Measurements from ENCODE around the gene TMEM132D.

DNA sequence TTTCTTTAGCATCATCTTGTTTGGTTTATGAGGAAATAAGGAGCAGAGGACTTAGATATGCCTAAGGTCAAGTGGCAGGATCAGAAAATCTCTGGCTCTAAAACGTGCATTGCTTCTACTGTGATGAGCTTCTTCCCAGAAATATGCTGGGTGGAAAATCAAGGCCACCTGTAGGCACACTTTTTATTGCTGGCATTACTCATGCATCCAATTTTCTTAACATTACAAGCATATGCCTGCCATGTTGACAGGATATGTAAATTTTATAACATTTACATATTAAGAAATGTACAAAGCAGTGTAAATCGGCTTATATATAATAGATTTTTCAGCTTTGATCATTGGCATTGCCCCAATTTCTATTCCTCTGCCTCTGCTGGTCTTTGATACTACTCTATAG is 409.6 kb downstream of the TMEM132D start:
- TF ChIP-seq, protein P1, sequence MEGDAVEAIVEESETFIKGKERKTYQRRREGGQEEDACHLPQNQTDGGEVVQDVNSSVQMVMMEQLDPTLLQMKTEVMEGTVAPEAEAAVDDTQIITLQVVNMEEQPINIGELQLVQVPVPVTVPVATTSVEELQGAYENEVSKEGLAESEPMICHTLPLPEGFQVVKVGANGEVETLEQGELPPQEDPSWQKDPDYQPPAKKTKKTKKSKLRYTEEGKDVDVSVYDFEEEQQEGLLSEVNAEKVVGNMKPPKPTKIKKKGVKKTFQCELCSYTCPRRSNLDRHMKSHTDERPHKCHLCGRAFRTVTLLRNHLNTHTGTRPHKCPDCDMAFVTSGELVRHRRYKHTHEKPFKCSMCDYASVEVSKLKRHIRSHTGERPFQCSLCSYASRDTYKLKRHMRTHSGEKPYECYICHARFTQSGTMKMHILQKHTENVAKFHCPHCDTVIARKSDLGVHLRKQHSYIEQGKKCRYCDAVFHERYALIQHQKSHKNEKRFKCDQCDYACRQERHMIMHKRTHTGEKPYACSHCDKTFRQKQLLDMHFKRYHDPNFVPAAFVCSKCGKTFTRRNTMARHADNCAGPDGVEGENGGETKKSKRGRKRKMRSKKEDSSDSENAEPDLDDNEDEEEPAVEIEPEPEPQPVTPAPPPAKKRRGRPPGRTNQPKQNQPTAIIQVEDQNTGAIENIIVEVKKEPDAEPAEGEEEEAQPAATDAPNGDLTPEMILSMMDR (IDR thresholded peaks at IDR 0.05): no peak
- no peak for TF ChIP-seq POLR2A (IDR thresholded peaks at IDR 0.05)

Data from vagina (tissue), 2 donors.